KOPT-K1 (cell line): ENCODE data around the gene CLIC3.

Experiments used
- H3K27ac ChIP-seq: fragments of 200-600 bp; sonication (generic); 2 replicates; pipeline ENCODE4 v1.5.1; 2016; ENCODE audit warnings: antibody characterized with exemption, mild to moderate bottlenecking, low read depth, low read length; ENCODE audit not compliant: poor library complexity, severe bottlenecking
- H3K36me3 ChIP-seq: fragments of 200-600 bp; sonication (generic); 2 replicates; pipeline ENCODE4 v1.5.1; 2017; ENCODE audit warnings: antibody characterized with exemption, mild to moderate bottlenecking, low read length, moderate library complexity; ENCODE audit not compliant: insufficient read depth
- H3K9me3 ChIP-seq: fragments of 200-600 bp; sonication (generic); 2 replicates; pipeline ENCODE4 v1.5.1; 2017; ENCODE audit warnings: antibody characterized with exemption, low read length, mild to moderate bottlenecking; ENCODE audit not compliant: insufficient read depth, poor library complexity, severe bottlenecking

CLIC3 gene

GRCh38 chr9:136996361-136997292 is at the start of gene CLIC3:
TSS of gene CLIC3 (minus strand) at chr9:136996568. CDS start at chr9:136996543, 25 bp downstream.
- H3K27ac ChIP-seq: no peak within 1 kb of the TSS
- H3K9me3 ChIP-seq: no peaks in the 10 kb centered on the region
- peaks cover 13% of the 10 kb centered on the region; the same call in 1 of the 2 replicates for H3K36me3 ChIP-seq

- no peaks in the 10 kb centered on the region for H3K9me3 ChIP-seq
- no peak overlapping the region for H3K27ac ChIP-seq
- H3K36me3 ChIP-seq: no peaks in the 10 kb centered on the region
Observed at GRCh38 chr9:137045294-137046087, 49.1 kb upstream of the CLIC3 start.

GRCh38 chr9:137044502-137045177 is 48.3 kb upstream of the CLIC3 start:
- H3K36me3 ChIP-seq: no peaks in the 10 kb centered on the region
- H3K27ac ChIP-seq: no peak overlapping the region

GRCh38 chr9:137044037-137044436 is 47.7 kb upstream of the CLIC3 start:
- H3K27ac ChIP-seq: no peak overlapping the region
- no peaks in the 10 kb centered on the region for H3K9me3 ChIP-seq
- H3K36me3 ChIP-seq: no peaks in the 10 kb centered on the region

More at GRCh38 chr9:137044502-137045177, 48.3 kb upstream of the CLIC3 start:
- no peaks in the 10 kb centered on the region for H3K9me3 ChIP-seq

GRCh38 chr9:137042751-137043727 is 46.7 kb upstream of the CLIC3 start:
- Histone ChIP-seq H3K9me3 (no peaks in the 10 kb centered on the region), H3K36me3 (no peaks in the 10 kb centered on the region), H3K27ac (no peak overlapping the region)

- Histone ChIP-seq H3K36me3 (no peaks in the 10 kb centered on the region), H3K9me3 (no peaks in the 10 kb centered on the region), H3K27ac (no peak overlapping the region)
Observed at GRCh38 chr9:137041124-137041523, 44.8 kb upstream of the CLIC3 start.

- Histone ChIP-seq H3K27ac (no peak overlapping the region), H3K36me3 (no peaks in the 10 kb centered on the region), H3K9me3 (no peaks in the 10 kb centered on the region)
Observed at GRCh38 chr9:137040568-137040967, 44.2 kb upstream of the CLIC3 start.

GRCh38 chr9:137039611-137040366 is 43.4 kb upstream of the CLIC3 start:
- no peak overlapping the region for H3K27ac ChIP-seq
- no peaks in the 10 kb centered on the region for H3K36me3 ChIP-seq
- no peaks in the 10 kb centered on the region for H3K9me3 ChIP-seq

GRCh38 chr9:137038916-137039315 is 42.5 kb upstream of the CLIC3 start:
- no peak overlapping the region for H3K27ac ChIP-seq
- H3K36me3 ChIP-seq: no peaks in the 10 kb centered on the region
- H3K9me3 ChIP-seq: no peaks in the 10 kb centered on the region

GRCh38 chr9:137037483-137037882 is 41.1 kb upstream of the CLIC3 start:
- no peaks in the 10 kb centered on the region for H3K36me3 ChIP-seq
- H3K27ac ChIP-seq: no peak overlapping the region
- no peaks in the 10 kb centered on the region for H3K9me3 ChIP-seq

GRCh38 chr9:137037035-137037434 is 40.7 kb upstream of the CLIC3 start:
- Histone ChIP-seq H3K36me3 (no peaks in the 10 kb centered on the region), H3K9me3 (no peaks in the 10 kb centered on the region), H3K27ac (no peak overlapping the region)

- Histone ChIP-seq H3K27ac (no peak overlapping the region), H3K36me3 (no peaks in the 10 kb centered on the region), H3K9me3 (no peaks in the 10 kb centered on the region)
Observed at GRCh38 chr9:137035937-137036336, 39.6 kb upstream of the CLIC3 start.

GRCh38 chr9:137035507-137035834 is 39.1 kb upstream of the CLIC3 start:
- Histone ChIP-seq H3K27ac (no peak overlapping the region), H3K9me3 (no peaks in the 10 kb centered on the region), H3K36me3 (no peaks in the 10 kb centered on the region)
